Stimulated activated CD8-positive, alpha-beta memory T cell treated with anti-CD3 and anti-CD28 coated beads, Interleukin-15, amount 100 ng/mL, for 1 hour (primary cell): ENCODE data around the gene ARHGEF6.

ENCODE experiments used
- DNase-seq: peaks from one replicate; pipeline ENCODE4 v3.0.0-alpha.2; 2020; ENCODE audit warnings: low read depth

ARHGEF6 gene

DNA sequence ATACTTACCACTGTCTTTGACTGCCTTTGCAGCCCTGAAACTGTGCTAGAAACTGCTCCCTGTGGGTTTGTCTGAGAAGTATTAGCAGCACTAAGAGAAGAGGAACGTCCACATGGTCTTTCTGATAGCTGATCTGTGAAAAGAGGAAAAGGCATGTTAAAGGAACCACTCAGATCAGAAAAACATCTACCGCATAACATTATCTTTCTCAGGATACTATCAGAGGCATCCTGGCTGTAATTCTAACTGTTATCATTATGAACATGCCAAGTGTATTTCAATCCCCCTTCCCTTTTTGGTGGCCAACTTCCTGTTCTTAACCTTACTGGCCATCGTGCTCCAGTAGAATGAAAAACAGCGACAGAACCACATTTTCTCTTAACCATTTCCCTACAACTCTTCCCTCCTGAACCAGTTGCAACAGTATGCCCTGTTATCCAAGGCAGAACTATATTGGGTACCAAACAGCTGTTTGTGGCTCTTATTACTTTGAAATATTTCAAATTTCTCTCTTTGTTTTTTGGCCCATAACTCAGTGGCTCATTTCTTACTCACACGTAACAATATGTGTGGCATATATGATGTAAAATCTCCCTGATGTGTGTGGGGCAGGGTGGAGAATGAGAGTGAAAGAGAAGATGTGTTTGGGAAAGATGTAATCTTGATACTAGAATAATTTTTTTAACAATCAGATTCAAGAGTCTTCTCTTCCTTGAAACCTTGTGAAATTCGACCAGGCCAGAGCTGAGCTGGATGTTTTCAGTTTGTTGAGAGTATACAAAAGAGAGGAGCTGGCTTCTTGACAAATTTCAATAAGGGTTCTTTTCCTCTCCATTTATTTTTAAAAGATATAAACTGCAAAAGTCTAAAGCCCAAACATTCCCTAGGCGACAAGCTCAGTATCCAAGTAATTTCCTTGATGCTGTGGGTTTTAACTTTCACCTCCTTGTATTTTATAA is 35.2 kb downstream of the ARHGEF6 start:
- no peak for DNase-seq

DNA sequence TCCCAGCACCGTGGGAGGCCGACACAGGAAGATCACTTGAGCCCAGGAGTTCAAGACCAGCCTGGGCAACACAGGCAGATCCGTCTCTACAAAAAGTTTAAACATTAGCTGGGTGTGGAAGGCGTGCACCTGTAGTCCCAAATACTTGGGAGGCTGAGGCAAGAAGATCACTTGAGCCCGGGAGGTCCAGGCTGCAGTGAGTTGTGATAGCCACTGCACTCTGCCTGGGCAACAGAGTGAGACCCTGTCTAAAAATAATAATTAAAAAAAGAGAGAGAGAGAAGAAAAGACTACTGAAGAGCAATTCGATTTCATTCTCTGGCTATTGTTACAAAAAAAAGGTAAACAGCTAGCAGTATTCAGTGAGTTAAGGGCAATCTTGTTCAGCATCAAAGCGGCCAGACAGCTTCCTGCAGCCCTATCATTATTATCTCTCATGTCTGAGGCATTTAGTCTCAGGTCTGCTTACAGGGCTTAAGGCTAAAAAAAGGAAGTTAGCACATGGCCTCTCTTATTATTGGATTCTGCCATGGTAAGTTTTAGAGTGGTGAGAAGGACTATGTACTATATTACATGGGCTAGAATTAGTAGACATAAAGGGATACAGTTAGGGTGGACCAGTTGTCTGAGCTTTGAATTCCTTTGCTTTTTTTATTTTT is 37.9 kb downstream of the ARHGEF6 start:
- no peak for DNase-seq

DNA sequence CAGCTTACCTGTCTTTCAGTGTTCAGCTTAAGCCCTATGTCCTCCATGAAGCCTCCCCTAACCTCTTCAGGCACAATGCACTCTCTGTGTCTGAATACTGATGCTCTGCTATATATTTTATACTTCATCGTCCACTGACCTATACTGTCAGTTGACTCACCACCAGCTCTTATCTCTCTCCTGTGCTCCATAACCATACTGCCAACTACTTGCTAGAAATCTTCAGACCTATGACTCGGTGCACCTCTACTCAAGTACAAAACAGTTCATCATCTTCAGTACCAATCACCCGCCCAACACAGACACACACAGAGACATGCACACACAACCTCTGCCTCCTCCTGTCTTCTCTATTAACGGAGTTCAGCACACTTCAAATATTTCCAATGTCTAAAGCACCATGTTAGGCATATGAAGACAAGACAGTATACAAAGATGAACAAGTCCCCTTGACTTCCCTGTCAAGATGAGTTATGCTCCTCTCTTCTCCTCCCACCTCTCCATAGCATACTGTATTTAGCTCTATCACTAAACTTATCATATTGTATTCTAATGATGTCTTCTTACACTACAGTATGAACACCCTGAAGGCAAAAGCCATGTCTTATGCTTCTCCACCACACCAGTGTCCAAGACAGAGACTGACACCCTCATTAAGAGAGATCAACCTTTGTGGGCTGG is 42.5 kb downstream of the ARHGEF6 start:
- no peak for DNase-seq

DNA sequence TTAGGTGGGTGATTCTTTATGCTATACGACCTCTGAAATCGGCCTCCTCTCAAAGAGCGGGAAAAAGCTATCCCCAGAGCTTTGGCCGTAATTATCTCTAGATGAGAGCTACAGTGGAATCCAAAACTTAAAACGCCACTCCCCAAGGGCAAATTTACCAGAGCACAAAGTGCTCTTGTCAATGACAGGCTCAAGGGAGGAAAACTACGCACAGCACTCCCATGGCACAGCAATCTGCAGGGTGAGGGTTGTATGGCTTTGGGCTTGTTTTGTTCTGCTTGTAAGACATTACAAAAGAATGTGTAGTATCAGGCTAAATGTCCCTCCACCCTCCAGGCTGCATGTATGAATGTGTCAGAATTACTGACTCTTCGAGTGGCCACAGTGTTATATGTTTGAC is 44.0 kb downstream of the ARHGEF6 start:
- DNase-seq, result no peak

DNA sequence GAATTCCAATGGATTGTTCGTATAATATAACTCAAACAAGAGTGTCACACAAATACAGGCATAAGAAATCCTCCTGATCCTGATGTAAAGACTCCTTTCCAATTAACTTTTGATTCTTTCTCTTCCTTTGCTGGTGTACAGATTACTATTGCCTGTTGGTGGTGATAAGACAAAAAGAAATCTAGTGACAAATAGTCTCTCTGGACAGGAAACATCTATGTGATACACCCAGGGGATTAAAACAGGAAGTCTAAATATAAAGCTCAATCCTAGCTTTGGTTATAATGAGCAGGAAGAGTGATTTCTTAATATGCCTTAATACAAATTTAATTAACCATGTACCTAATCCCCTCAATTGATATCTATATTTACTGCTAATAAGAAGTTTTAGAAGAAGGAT is 45.1 kb downstream of the ARHGEF6 start:
- DNase-seq, result no peak

DNA sequence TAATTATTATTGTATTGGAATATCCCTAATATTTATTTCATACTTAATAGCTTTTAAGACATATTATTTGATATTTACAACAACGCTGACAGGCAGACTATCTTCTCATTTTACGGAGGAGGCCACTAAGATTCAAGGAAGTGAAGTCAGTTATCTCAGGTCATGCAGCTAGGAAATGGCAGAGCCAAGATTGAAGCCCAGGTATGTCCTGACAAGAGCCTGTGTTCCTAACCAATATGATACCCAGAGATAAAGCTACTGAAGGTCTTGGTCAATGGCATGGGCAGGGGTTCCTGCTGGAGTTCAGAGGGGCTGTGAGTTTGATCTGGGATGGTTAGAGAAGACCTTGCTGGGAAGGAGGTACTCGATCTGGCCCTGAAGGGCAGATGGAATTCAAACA is 47.1 kb downstream of the ARHGEF6 start:
- DNase-seq, result no peak

DNA sequence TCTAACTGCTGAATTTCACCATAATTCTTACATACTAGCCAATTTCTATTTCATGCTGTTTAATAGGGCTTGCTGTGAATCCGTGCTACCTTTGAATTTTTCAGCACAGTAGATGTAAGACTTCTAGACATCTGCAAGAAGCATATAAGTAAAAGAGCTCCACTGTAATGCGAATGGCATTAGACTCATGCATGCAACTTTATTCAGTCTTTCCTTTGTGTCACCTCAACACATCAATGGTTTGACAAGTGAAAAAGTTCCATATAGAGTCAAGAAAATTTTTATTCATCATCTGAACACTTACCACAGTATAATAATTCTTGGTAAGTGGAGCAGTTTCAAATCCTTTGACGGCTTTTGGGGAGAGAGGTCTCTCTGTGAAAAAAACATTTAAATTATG is 48.9 kb downstream of the ARHGEF6 start:
- DNase-seq, result no peak

DNA sequence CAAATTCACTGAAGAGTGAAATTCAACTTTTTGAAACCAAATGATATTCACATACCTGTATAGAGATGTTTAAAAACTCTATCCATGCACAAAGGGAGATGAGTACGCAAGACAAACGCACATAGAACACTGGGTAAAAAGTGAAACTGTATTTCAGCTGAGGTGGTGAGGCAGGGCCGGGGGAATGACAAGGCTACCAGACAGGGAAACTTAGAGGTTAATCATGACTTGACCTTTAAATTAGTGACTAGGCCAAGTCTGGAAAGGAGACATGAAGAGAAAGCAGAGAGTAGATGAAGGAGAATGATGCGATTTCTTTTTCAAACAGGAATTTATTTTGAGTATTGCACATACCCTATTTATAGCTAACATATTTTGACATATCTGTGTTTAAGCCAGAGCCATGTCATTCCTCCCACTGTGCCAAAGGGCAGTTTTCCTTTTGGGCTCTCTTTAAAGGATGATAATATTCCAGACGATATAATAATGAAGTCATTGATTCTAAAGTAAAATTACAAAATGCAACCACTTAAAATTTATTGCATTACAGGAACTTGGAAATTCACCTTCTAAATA is 49.4 kb downstream of the ARHGEF6 start:
- no peak for DNase-seq

DNA sequence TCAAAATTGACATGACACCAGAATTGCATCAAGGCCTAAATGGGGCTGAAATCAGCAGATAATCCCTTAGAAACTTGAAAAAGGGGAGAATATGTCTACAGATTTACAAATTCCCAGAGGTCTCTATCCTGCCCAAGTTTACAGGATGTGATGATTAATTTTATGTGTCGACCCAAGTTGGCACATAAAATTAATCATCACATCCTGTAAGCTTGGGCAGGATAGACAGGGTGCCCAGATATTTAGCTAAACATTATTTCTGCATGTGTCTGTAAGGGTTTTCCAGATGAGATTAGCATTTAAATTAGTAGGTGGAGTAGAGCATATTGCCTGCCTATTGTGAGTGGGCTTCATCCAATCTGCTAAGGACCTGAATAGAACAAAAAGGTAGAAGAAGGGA is 52.3 kb downstream of the ARHGEF6 start:
- DNase-seq, result no peak

DNA sequence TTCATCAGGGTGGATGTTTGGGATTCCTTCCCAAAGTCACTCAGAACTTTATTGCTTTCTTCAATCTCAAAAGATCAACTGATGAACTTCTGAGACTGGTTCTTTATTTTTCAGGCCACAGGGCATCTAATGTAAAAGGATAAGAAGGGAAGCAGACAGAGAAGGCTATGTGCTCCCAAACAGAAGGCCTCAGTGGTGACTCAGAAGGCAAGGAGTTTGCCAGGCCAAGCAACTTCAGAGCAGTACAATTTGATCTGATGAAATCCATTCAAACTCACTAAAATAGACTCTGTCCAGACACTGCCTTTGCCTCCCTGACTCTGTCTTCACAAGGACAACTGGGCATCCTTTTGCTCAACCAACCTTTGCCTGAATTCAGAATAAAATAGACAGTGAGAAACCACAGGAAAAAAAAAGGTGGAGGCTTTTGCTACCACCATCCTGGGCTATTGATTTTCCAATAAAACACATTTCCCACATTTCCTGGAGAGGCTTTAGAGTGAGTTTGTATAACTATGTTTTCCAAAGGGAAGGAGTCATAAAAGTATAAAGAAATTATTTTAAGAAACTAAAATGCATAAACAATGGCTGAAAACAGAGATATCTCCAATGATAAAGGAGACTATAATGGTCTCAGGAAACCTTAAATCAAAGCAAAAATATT is 55.2 kb downstream of the ARHGEF6 start:
- no peak for DNase-seq

DNA sequence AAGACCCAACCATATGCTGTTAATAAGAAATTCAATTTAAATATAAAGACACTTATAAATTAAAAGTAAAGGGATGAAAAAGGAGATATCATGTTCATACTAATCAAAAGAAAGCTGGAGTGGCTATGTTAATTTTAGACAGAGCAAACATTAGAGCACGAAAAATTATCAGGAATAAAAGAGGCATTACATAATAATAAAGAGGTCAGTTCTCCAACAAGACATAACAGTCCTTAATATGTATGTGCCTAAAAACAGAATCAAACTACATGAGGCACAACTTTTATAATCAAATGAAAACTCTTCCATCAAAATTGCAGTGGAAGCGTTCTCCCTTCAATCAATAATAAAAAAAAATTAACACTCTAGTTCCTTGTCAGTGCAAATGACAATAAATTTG is 62.6 kb downstream of the ARHGEF6 start:
- no peak for DNase-seq

DNA sequence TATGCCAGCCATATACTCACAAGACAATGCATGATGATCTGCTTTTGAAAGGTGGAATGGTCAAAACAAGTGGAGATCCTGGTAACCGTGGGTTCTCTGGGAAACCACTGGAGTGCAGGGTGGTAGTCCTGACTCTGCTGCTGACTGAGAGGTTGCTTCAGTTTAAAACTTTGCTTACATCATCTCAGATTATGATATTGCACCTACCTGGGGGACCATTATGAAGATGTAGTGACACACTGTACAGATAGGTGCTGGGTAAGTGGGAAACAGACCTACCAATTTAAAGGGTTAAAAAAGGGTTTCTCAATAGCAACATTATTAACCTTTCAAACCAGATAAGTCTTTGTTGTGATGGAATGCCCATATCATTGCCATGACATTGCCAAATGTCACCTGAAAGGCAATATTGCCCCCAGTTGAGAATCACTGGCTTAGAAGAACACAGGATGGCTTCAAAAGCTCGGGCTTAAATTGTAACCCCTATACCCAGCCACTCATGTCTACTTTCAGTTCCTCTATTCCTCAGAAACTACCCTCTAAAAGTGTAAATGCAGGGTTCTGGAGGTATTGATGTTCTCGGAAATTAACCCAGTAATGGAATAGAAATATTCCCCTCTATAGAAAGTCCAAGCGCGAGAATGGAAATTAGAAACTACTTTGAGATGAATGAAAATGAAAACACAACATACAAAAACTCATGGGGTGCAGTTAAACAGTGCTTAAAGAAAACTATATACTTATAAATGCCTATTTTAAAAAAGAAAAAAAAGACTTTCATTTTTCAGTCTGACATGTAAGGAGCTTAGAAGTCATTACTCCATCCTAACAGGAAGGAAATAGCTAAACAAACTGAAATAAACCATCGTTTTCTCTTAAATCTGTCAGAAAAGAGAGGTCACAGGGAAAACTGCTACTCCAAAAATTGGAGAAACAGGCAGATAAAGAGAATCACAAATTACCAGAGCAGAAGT is 65.8 kb downstream of the ARHGEF6 start:
- no peak for DNase-seq

DNA sequence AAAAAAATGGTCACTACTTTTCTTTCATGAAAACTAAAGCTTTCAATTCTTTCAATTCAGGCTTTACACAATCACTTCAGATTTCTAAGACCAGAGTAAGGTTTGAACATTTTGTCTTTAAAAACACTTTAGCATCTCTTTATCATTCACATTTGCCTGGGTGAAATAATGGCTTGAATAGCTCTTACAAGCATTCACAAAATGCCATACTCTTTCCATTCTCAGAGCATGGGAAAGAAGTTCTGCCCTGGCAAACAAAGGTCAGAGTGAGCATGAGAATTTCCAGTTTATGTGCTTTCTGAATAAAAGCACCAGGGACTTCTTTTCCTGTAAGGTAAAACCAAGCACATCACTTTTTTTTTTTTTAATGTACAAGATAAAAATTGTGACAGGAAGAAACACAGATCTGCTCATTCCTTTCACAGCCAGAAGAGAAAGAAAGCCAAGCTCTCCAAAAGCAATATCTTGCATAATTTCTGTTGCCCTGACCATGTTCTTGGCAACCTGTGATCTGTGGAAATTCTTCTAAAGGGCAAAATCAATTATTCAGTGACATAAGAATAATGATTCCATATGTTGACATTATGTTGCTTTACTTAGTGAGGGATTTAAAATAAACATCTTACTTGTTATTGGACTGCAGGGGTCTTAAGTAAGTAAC is 68.0 kb downstream of the ARHGEF6 start:
- DNase-seq, result no peak

DNA sequence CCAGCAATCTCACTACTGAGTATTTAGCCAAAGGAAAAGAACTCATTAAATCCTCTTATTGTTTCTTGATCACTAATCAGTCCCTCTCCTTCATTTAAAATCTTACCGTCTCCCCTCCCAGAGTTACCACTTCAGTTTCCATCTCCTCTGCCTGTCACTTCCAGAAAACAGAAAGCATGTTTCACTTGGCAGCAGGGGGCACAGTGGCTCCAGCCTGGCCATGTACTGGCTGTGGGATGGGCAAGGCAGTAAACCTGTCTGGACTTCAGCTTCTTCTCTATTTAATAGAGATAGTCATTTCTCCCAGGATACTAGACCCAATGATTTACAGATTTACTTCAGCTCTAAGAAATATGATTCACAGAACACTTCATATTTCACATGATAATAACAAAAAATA is 69.6 kb downstream of the ARHGEF6 start:
- DNase-seq, result no peak

DNA sequence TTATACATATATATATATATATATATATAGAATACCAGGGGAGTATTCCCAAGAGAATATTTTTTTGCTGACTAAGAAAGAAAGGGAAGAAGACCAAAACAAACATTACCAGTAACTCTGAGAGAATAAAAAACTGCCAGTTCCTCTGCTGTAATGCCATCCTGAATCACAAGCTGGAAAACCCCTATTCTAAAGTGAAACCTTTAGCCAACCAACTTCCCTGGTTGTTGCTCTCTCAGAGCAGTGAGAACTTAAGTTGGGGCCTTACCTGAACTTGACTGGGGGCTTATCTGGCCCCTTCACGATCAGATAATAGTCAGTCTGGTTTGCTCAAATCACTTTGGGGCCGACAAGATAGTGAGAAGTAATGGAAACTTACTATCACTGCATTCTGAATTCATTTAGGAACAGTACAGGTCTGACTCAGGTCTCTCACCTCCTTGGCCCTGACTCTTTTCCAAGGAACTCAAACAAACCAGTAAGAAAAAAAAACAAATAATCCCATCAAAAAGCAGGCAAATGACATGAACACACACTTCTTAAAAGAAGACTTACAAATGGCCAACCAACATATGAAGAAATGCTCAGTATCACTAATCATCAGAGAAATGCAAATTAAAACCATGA is 70.3 kb downstream of the ARHGEF6 start:
- no peak for DNase-seq

DNA sequence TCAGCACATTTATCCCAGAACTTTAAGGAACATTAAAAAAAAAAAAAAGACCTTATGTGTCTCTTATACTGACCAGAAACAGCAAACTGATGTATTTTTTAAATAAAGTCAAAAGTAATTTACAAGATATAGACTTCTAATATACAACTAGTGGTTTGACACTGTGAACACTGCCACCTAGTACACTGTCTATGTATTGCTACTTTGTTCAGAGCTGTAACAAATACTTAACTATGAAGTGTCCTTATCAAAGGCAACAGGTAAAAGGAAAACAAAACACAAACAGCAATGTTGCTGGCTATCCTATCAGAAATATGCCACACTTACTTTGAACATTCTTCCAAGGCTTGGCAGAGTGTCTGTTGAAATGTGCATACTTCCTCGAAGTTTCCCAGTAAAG is 72.4 kb downstream of the ARHGEF6 start:
- DNase-seq, result no peak

DNA sequence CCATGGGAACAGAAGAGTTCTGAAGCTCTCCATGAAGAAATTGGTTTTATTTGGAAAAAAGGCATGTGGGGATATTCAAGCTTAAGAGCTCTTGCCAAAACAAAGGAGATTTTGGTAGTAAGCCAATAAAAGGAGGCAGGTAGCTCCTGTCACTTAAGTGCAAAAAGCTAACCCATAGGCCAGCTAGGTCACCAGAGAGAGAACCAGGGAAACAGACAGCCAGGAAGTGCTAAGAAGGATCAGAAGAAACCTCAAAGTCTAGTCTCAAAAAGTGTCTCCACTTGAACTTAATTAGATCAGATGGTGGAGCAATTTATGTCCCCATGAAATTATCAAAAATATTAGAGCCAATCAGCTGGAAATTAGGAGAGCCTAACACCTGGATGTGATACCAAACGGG is 83.6 kb downstream of the ARHGEF6 start:
- no peak for DNase-seq

DNA sequence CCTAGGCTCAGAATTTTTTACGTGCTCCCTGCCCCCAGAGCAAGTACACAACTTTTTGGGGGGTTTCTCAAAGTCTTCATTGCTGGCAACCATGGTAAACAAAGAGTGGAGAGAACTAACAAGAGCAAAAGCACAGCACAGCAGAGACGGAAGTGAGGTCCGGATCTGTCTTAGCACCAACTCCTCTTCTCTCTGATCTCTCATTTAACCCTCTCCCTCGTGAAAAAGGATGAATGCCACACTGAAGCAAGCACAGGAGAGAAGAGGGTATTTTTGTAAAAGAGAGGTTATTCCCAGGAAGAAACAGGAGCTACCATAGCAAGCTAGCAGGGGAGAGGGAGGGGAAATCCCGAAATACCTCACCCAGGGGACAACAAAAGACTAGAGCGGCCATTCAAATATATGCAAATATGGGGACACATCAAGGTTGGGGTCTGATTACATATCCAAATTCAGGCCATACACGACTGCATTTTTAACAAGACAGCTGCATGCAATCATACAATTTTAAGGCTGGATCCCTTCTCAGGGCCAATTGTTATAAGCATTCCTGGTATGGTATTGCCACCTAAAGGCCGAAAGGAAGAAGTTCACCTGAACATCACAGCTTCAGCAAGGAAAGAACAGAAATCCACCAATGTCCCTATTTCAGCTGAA is 86.2 kb downstream of the ARHGEF6 start:
- no peak for DNase-seq

DNA sequence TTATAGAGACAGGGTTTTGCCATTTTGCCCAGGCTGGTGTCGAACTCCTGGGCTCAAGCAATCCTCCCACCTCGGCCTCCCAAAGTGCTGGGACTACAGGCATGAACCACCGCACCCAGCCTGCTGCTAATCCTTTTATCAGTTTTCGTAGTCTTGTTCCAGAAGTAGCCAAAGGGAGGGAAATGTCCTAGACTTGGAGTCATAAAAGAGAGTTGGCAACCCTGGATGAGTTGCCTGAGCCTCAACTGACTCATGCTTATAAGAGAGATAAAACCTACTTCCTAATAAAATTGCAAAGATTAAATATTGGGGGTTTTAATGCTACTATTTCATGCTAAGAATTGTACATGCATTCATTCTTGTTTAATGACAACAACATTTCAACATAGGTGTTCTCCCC is 88.5 kb downstream of the ARHGEF6 start:
- DNase-seq, result no peak
